22Rv1 (cell line): ENCODE results near the gene WDR13.

Experiments used
- H3K27ac ChIP-seq: fragments of 450-650 bp; 2 replicates; pipeline ENCODE4 v1.5.1; 2017
- ZFX ChIP-seq: fragments of 450-650 bp; IDR thresholded peaks from 2 replicates; pipeline ENCODE4 v1.6.1; 2017; ENCODE audit warnings: antibody characterized with exemption, borderline replicate concordance
- TF ChIP-seq, protein P1 (sequence below): fragments of 450-650 bp; IDR thresholded peaks from 2 replicates; pipeline ENCODE4 v1.5.1; 2017; ENCODE audit warnings: mild to moderate bottlenecking

The WDR13 gene

DNA sequence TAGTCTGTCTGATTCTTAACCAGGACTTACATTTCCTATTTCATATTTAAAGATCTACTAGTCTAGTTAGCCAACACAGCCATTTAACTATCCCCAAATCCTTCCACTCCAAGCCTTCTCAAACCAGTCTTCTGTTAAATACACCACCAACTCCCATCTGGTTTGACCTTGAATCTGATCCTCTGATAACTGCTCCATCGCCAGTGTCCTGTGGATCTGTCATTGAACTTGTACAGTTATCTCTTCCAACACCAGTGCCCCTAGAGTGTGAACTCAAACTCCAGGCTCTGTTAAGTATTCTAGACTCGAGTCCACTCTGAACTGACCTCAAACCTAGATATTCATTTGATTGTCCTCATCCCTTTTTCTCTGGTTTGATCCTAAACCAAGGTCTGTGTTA, 14.4 kb downstream of the WDR13 start:
- H3K27ac ChIP-seq, result no peak overlapping the region
- TF ChIP-seq, protein P1, sequence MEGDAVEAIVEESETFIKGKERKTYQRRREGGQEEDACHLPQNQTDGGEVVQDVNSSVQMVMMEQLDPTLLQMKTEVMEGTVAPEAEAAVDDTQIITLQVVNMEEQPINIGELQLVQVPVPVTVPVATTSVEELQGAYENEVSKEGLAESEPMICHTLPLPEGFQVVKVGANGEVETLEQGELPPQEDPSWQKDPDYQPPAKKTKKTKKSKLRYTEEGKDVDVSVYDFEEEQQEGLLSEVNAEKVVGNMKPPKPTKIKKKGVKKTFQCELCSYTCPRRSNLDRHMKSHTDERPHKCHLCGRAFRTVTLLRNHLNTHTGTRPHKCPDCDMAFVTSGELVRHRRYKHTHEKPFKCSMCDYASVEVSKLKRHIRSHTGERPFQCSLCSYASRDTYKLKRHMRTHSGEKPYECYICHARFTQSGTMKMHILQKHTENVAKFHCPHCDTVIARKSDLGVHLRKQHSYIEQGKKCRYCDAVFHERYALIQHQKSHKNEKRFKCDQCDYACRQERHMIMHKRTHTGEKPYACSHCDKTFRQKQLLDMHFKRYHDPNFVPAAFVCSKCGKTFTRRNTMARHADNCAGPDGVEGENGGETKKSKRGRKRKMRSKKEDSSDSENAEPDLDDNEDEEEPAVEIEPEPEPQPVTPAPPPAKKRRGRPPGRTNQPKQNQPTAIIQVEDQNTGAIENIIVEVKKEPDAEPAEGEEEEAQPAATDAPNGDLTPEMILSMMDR, result no peak
- TF ChIP-seq ZFX, result no peak

DNA sequence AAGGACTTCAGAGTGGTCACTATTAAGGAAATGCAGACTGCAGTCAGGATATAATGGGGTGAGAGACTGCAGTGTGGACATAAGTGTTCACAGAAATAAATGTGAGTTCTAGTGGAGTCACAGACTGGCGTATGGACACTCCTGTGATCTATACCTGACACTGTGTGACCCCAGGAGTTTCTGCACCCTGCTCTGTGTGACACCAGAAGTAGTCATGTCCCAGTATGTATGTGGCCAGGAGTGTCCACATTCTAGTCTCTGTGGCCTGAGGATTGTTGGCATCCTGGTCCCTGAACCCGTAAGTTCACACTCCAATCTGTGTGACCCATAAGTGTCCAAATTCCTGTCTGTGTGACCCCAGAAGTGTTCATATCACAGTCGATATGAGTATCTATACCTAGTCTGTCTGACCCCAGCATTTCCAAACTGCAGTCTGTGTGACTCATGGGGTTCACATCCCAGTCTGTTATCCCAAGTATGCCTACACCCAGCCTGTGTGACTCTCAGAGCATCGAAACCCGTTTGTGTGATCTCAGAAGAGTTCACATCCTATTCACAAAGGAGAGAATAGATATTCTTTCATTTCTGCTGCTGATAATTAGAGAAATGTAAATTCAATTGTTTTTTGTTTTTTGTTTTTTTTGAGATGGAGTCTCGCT, 16.3 kb downstream of the WDR13 start:
- no peak overlapping the region for H3K27ac ChIP-seq
- TF ChIP-seq, protein P1, result no peak
- no peak for TF ChIP-seq ZFX

DNA sequence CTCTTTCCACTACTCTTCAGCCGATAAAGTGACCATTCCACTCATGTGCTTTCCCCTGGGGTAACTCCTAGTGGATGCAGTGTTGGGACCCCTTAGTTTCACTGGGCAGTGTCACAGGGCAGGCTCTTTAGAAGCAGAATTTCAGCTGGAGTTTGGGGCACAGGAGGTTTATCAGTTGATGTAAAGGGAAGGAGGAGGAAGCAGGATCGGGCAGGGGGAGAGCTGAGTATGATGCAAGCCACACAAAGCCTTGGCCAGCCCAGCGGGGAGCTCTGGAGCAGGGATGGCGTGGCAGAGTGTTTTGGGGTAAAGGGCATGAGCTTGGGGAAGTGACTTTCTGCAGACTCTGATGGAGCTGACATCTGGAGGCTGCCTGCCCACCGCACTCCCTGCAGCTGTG, 19.3 kb downstream of the WDR13 start:
- TF ChIP-seq, protein P1, result no peak
- no peak overlapping the region for H3K27ac ChIP-seq

DNA sequence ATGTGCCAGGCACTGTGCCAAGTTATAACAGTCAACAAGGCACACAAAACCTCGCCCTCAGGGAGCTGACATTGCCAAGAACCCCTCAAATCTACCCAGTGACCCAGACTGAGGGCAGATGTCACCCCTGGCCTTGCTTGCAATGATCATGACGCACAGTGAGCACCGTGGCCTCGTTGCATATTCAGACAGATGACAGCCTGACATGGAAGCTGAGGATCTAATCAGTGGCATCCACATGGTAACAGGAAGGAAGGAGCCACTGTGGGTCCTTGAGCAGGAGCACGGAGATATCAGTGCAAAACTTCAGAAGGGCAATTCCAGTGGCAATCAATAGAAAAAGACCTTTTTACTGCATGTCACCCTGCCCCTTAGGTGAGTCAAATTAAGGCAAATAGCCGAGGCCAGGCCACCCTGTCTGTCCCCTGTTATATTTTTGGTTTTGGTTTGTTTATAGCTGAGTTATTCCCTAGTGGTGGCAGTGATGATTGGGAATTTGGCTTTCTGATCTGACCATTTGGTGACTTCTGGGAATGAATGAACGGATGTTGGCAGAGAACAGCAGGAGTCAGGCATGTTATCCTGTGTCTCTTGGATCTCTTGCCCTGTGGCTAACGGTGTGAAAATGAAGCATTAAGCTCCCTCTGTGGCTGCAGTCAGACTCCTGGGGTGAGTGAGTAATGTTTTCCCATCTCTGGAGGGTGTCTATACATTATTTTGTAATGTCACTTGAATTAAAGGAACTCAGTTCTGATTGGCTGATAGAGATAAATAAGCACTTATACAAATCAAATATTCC, 20.4 kb downstream of the WDR13 start:
- TF ChIP-seq, protein P1, result no peak
- no peak for TF ChIP-seq ZFX
- no peak overlapping the region for H3K27ac ChIP-seq

DNA sequence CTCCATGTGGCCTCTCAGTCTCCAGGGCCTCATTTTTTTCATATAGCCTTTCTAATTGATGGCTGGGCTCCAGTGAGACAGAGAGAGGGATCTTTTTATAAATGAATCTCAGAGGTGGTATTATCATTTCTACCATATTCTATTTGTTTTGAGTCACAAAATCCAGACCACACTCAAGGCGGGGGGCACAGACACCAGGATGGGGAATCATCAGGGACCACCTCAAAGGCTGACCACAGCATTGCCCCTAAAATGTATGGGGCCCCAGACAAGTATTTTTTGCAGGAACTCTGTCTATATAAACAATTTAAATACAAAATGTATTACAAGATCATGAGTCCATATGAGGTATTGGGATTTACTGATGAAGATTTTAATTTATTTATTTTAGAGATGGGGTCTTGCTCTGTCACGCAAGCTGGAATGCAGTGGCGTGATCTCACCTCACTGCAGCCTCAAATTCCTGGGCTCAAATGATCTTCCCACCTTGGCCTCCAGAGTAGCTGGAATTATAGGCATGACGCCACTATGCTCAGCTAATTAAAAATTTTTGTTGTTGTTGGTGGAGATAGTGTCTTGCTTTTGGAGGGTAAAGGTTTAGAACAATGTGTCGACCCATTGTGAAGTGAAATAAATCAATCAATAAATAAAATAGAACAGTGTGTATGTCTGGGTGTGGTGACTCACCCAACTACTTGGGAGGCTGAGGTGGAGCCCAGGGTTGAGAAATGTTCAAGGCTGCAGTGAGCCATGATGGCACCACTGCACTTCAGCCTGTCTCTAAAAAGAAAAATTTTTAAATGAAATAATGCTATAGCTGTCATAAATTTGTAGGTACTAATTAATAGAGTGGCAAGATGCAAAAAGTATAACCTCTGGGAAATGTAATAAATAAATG, 29.4 kb downstream of the WDR13 start:
- TF ChIP-seq, protein P1, result no peak
- TF ChIP-seq ZFX, result no peak
- no peak overlapping the region for H3K27ac ChIP-seq

DNA sequence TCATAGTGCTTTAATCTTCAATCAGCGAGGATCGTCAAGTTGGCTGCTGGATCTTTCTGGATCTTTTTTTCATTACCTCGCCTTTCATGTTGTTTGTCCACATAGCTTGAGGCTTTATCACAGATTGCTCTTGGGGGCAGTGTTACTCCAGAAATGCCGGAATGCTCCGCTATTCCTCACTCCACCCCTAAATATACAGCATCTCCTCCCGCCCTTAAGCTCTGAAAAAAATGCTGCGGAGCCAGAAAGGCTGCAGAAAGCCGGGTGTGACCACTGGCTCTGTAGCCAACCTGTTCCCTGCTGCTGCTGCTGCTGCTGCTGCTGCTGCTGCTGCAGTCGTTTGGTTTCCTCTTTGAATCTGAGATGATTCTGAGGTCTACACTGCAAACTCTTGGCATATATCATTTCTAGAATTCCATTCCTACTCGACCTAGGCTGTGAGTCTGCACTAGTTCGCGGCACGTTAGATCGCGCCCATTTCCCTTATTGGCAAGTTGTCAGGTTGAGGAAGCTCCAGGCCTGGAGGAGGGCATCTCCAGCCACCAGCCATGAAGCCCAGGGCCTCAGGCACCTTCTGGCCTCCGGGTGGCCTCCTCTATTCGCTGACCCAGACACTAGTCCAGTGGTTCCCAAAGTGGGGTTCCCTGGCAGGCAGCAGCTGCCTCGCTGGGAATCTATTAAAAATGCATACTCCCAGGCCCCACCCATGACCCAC, 34.2 kb downstream of the WDR13 start:
- TF ChIP-seq, protein P1, result no peak
- no peak for TF ChIP-seq ZFX
- no peak overlapping the region for H3K27ac ChIP-seq
